H1 (cell line): Measurements from ENCODE around the gene ATCAY. TPM values are rescaled to one million over a fixed set of nuclear protein-coding genes. Genes with fewer than 3 reads are reported as not detected.

Source experiments
- CTCF ChIA-PET: fragments of 300-600 bp; sonication (Branson Sonifier 250); formaldehyde crosslinking; loops from one replicate; lab custom pipeline; 2021; ENCODE audit not compliant: partially characterized antibody; lab: Charles Lee
- POLR2A ChIA-PET: fragments of 300-600 bp; sonication (Branson Sonifier 250); formaldehyde crosslinking; loops from one replicate; lab custom pipeline; 2021; ENCODE audit warnings: inconsistent platforms; ENCODE audit not compliant: partially characterized antibody; lab: Charles Lee
- DNase-seq, 2 experiments: peaks; one replicate each; pipeline versions ENCODE4 v3.0.0 to v3.0.0-alpha.2; 2010 to 2022; ENCODE audit warnings: low spot score in 2 of 2, low read depth in 1 of 2, mixed read lengths in 1 of 2
- FAIRE-seq: peaks from 2 replicates; lab custom pipeline; 2011; peaks lifted over from hg19 to GRCh38; lab: Jason Lieb, UNC
- H2AFZ ChIP-seq: 2 replicates; pipeline ENCODE4 v1.8.1; 2012; ENCODE audit warnings: low read length, inconsistent platforms
- H2AK5ac ChIP-seq: 2 replicates; pipeline ENCODE4 v1.6.1; 2013; ENCODE audit warnings: low read depth, low read length
- H2BK120ac ChIP-seq: replicated peaks from 2 replicates; pipeline ENCODE3; 2013; ENCODE audit warnings: low read depth, low read length, inconsistent platforms
- H2BK12ac ChIP-seq: 2 replicates; pipeline ENCODE4 v1.6.1; 2013; ENCODE audit warnings: low read depth, low read length
- H2BK15ac ChIP-seq: 2 replicates; pipeline ENCODE4 v1.6.1; 2013; ENCODE audit warnings: low read length
- H2BK20ac ChIP-seq: 2 replicates; pipeline ENCODE4 v1.6.1; 2013; ENCODE audit warnings: low read length
- H2BK5ac ChIP-seq: 2 replicates; pipeline ENCODE4 v1.6.1; 2013; ENCODE audit warnings: low read depth, low read length
- H3K14ac ChIP-seq: 2 replicates; pipeline ENCODE4 v1.6.1; 2013; ENCODE audit warnings: inconsistent platforms; ENCODE audit not compliant: insufficient read length
- H3K18ac ChIP-seq: 2 replicates; pipeline ENCODE4 v1.6.1; 2013; ENCODE audit warnings: low read length; ENCODE audit errors: extremely low read depth
- H3K23ac ChIP-seq: 2 replicates; pipeline ENCODE4 v1.6.1; 2013; ENCODE audit warnings: inconsistent platforms; ENCODE audit not compliant: insufficient read length
- H3K23me2 ChIP-seq: 2 replicates; pipeline ENCODE4 v1.6.1; 2013; ENCODE audit warnings: low read depth, low read length
- H3K27ac ChIP-seq: 2 replicates; pipeline ENCODE4 v1.6.1; 2011; ENCODE audit warnings: low read depth, low read length, inconsistent platforms
- H3K27me3 ChIP-seq, 4 experiments: replicated peaks in 1 of 4; 1 replicate in 1 of 4; 2 replicates in 3 of 4; pipeline versions ENCODE4 v1.6.1 to v1.8.1; 2011 to 2013; ENCODE audit warnings: low read length in 3 of 4, mild to moderate bottlenecking in 3 of 4, inconsistent platforms in 2 of 4, mixed read lengths in 2 of 4, moderate library complexity in 1 of 4; ENCODE audit not compliant: control insufficient read depth in 3 of 4, insufficient read depth in 3 of 4; ENCODE audit errors: extremely low read depth in 1 of 4
- H3K36me3 ChIP-seq, 4 experiments: 2 replicates each; pipeline versions ENCODE4 v1.6.1 to v1.8.1; 2011 to 2013; ENCODE audit warnings: mild to moderate bottlenecking in 4 of 4, low read length in 3 of 4, moderate library complexity in 2 of 4, control low read depth in 1 of 4, inconsistent platforms in 1 of 4; ENCODE audit not compliant: insufficient read depth in 4 of 4, control insufficient read depth in 2 of 4
- H3K4ac ChIP-seq: replicated peaks from 2 replicates; pipeline ENCODE3; 2013; ENCODE audit warnings: low read length, low read depth, mixed read lengths, inconsistent platforms; ENCODE audit not compliant: insufficient read length
- H3K4me1 ChIP-seq, 4 experiments: replicated peaks in 1 of 4; 1 replicate in 1 of 4; 2 replicates in 3 of 4; pipeline versions ENCODE4 v1.6.1 to v1.8.1; 2011 to 2013; ENCODE audit warnings: low read length in 3 of 4, inconsistent platforms in 2 of 4, mixed read lengths in 1 of 4; ENCODE audit not compliant: insufficient read depth in 4 of 4, control insufficient read depth in 3 of 4
- H3K4me2 ChIP-seq, 2 experiments: 2 replicates each; pipeline versions ENCODE4 v1.6.1 to v1.8.1; 2011 to 2013; ENCODE audit warnings: low read depth in 2 of 2, low read length in 2 of 2, control low read depth in 1 of 2, inconsistent platforms in 1 of 2, mild to moderate bottlenecking in 1 of 2; ENCODE audit not compliant: insufficient read depth in 1 of 2
- H3K4me3 ChIP-seq, 4 experiments: fragments of 200-600, 300-600 bp in 1 of 4; sonication (generic), shearing (Covaris generic), sonication (Bioruptor Twin) in 1 of 4; 2 replicates each; pipeline versions ENCODE4 v1.5.1 to v1.8.1; 2011 to 2016; ENCODE audit warnings: low read length in 4 of 4, low read depth in 3 of 4, control low read depth in 2 of 4, inconsistent platforms in 2 of 4, mild to moderate bottlenecking in 2 of 4, mixed read lengths in 1 of 4, moderate library complexity in 1 of 4; ENCODE audit not compliant: insufficient read depth in 2 of 4; ENCODE audit errors: extremely low read depth in 1 of 4
- H3K56ac ChIP-seq: replicated peaks from 2 replicates; pipeline ENCODE3; 2013; ENCODE audit warnings: low read depth, mild to moderate bottlenecking, mixed read lengths, low read length, inconsistent platforms; ENCODE audit not compliant: insufficient read length
- H3K79me1 ChIP-seq: 2 replicates; pipeline ENCODE4 v1.6.1; 2013; ENCODE audit warnings: low read depth, low read length, control low read depth
- H3K79me2 ChIP-seq, 2 experiments: 2 replicates each; pipeline versions ENCODE4 v1.6.1 to v1.8.1; 2012 to 2013; ENCODE audit warnings: low read length in 2 of 2, mild to moderate bottlenecking in 2 of 2, inconsistent platforms in 1 of 2; ENCODE audit not compliant: insufficient read depth in 2 of 2, control insufficient read depth in 1 of 2
- H3K9ac ChIP-seq, 4 experiments: replicated peaks in 1 of 4; 1 replicate in 1 of 4; 2 replicates in 3 of 4; pipeline versions ENCODE4 v1.6.1 to v1.8.1; 2011 to 2013; ENCODE audit warnings: low read depth in 3 of 4, low read length in 3 of 4, control low read depth in 2 of 4, mild to moderate bottlenecking in 2 of 4, moderate library complexity in 2 of 4, inconsistent platforms in 1 of 4; ENCODE audit errors: extremely low read depth in 1 of 4
- H3K9me3 ChIP-seq, 2 experiments: 2 replicates each; pipeline versions ENCODE4 v1.6.1 to v1.8.1; 2012 to 2013; ENCODE audit warnings: mild to moderate bottlenecking in 2 of 2, moderate library complexity in 2 of 2, control low read depth in 1 of 2, inconsistent platforms in 1 of 2, low read depth in 1 of 2, low read length in 1 of 2, mixed read lengths in 1 of 2; ENCODE audit not compliant: insufficient read depth in 2 of 2
- H4K20me1 ChIP-seq, 2 experiments: replicated peaks in 1 of 2; 2 replicates each; pipeline versions ENCODE3 to v1.8.1; 2011 to 2013; ENCODE audit warnings: inconsistent platforms in 2 of 2, low read length in 2 of 2, mild to moderate bottlenecking in 1 of 2; ENCODE audit not compliant: insufficient read depth in 2 of 2, control insufficient read depth in 1 of 2
- H4K5ac ChIP-seq: 2 replicates; pipeline ENCODE4 v1.6.1; 2013; ENCODE audit warnings: low read length, low read depth, mixed read lengths, inconsistent platforms; ENCODE audit not compliant: insufficient read length
- H4K8ac ChIP-seq: 2 replicates; pipeline ENCODE4 v1.8.0; 2013; ENCODE audit warnings: mild to moderate bottlenecking, moderate library complexity, low read length, inconsistent platforms; ENCODE audit not compliant: insufficient read depth; ENCODE audit errors: extremely low read depth
- H4K91ac ChIP-seq: replicated peaks from 2 replicates; pipeline ENCODE3; 2013; ENCODE audit warnings: low read length, mixed read lengths, inconsistent platforms; ENCODE audit not compliant: insufficient read length
- ATF2 ChIP-seq: IDR thresholded peaks from 2 replicates; pipeline ENCODE4 v1.6.1; 2012; ENCODE audit warnings: low read length, inconsistent platforms
- BRCA1 ChIP-seq: IDR thresholded peaks from 2 replicates; pipeline ENCODE4 v1.6.1; 2012; ENCODE audit warnings: low read depth, low read length, improper control_type of control experiment
- EZH2 ChIP-seq: fragments of 200-600 bp; sonication (generic); IDR thresholded peaks from 2 replicates; pipeline ENCODE4 v1.7.1; 2012; ENCODE audit warnings: low read depth, mild to moderate bottlenecking, moderate library complexity, low read length, inconsistent platforms; ENCODE audit not compliant: severe bottlenecking
- GABPA ChIP-seq: IDR thresholded peaks from 2 replicates; pipeline ENCODE4 v1.6.1; 2011; ENCODE audit warnings: mild to moderate bottlenecking, low read length, moderate library complexity, borderline replicate concordance; ENCODE audit not compliant: insufficient read depth
- PHF8 ChIP-seq: fragments of 200-600 bp; sonication (generic); conservative IDR thresholded peaks from 2 replicates; pipeline ENCODE4 v1.7.1; 2012; ENCODE audit warnings: low read depth, mild to moderate bottlenecking, inconsistent platforms, low read length, moderate library complexity
- POLR2AphosphoS5 ChIP-seq: IDR thresholded peaks from 2 replicates; pipeline ENCODE4 v1.6.1; 2011; ENCODE audit warnings: low read depth, low read length
- RXRA ChIP-seq: IDR thresholded peaks from 2 replicates; pipeline ENCODE4 v1.6.1; 2011; ENCODE audit warnings: low read depth, mild to moderate bottlenecking, low read length, moderate library complexity; ENCODE audit not compliant: insufficient read depth
- SIN3A ChIP-seq, 2 experiments: IDR thresholded peaks in 1 of 2; conservative IDR thresholded peaks in 1 of 2; 2 replicates each; pipeline ENCODE4 v1.6.1; 2011 to 2012; ENCODE audit warnings: low read length in 2 of 2, improper control_type of control experiment in 1 of 2, low read depth in 1 of 2, mild to moderate bottlenecking in 1 of 2
- SIRT6 ChIP-seq: IDR thresholded peaks from one replicate; pipeline ENCODE4 v1.7.1; 2012; ENCODE audit warnings: low read length, inconsistent platforms
- TCF12 ChIP-seq: IDR thresholded peaks from 2 replicates; pipeline ENCODE4 v1.6.1; 2011; ENCODE audit warnings: low read depth, mild to moderate bottlenecking, low read length
- USF2 ChIP-seq: IDR thresholded peaks from 2 replicates; pipeline ENCODE4 v1.6.1; 2011; ENCODE audit warnings: low read length, improper control_type of control experiment
- WGBS, 2 experiments: shearing (Covaris generic) in 1 of 2; methylation state at CpG; one replicate each; pipeline versions ENCODE4 v1.1.6 to v1.1.7; 2013 to 2015; ENCODE audit warnings: low lambda C conversion rate in 2 of 2, mixed read lengths in 2 of 2, inconsistent platforms in 1 of 2, low coverage in 1 of 2, missing lambda C conversion rate in 1 of 2; ENCODE audit not compliant: insufficient replicate concordance in 2 of 2, insufficient coverage in 1 of 2, insufficient read length in 1 of 2; ENCODE audit errors: extremely low coverage in 1 of 2, missing lambda C conversion rate in 1 of 2; 5-methylcytosine and 5-hydroxymethylcytosine counted together
- polyA plus RNA-seq, 7 experiments: library from polyadenylated mRNA; depleted of rRNA in 3 of 7; stranded (reverse) in 5 of 7; unstranded in 2 of 7; fragments of >200 nt in 5 of 7; fragments of 200-250 nt in 2 of 7; gene quantifications; 1 replicate in 5 of 7; 2 replicates in 1 of 7; 4 replicates in 1 of 7; pipeline versions ENCODE4 v1.2.1 to v1.2.3, GENCODE V29; 2011 to 2013; ENCODE audit warnings: missing spikeins in 2 of 7, mixed read lengths in 2 of 7
- total RNA-seq: library from RNA; stranded (reverse); fragmentation: NEBNext Ultra II Directional; extraction: Animal tissue kit (Norgen Biotek cat#: 25700); gene quantifications from 2 replicates; pipeline ENCODE4 v1.2.1, GENCODE V29; 2021

Gene ATCAY
- total and polyA plus RNA-seq, 2 of the 8 experiments (the other 6 are each of a cell fraction or from before 2014, with no cell fraction given): 24.4 to 33.8 TPM

- H3K23ac ChIP-seq: no peak overlapping the region
- H3K79me1 ChIP-seq: no peaks in the 10 kb centered on the region
- WGBS, 2 experiments: 93% methylated on average over 9 of the region's 9 CpGs; no CpG with 5 or more reads in 1 of the 2 experiments
- no peak overlapping the region for H2BK5ac ChIP-seq
- H3K4me1 ChIP-seq: no peaks in the 10 kb centered on the region
- H4K8ac ChIP-seq: no peak overlapping the region
- POLR2A ChIA-PET: interaction anchor here (0.8 kb wide), 1 partner anchor 98 kb away, joined by 3 read pairs; the partner anchor contains the start of gene NMRK2
- H2BK12ac ChIP-seq: no peak overlapping the region
- peaks cover 2% of the 10 kb centered on the region; the same call in 1 of the 2 replicates for H3K23me2 ChIP-seq
- no peak overlapping the region for H3K4ac ChIP-seq
- no peak overlapping the region for H3K27ac ChIP-seq
- no peak overlapping the region for H4K5ac ChIP-seq
- H3K18ac ChIP-seq: no peak overlapping the region
- H4K91ac ChIP-seq: no peak overlapping the region
- peaks cover 6 to 11% of the 10 kb centered on the region in 2 experiments for H3K9me3 ChIP-seq
- H3K9ac ChIP-seq: no peak overlapping the region
- no peak overlapping the region for H3K14ac ChIP-seq
- no peak overlapping the region for H2AK5ac ChIP-seq
- no peak overlapping the region for H2BK20ac ChIP-seq
- no peaks in the 10 kb centered on the region for H3K36me3 ChIP-seq
- no peak overlapping the region for H3K56ac ChIP-seq
- no peak overlapping the region for H3K4me3 ChIP-seq
- CTCF ChIA-PET: interaction anchor here (2.1 kb wide), 1 partner anchor 17 kb away, joined by 8 read pairs; no protein-coding TSS in a partner anchor
- H4K20me1 ChIP-seq: peaks cover 0 to 3% of the 10 kb centered on the region in 2 experiments
- H2BK15ac ChIP-seq: no peak overlapping the region
- no peak overlapping the region for H2AFZ ChIP-seq
- no peak overlapping the region for H2BK120ac ChIP-seq
- H3K79me2 ChIP-seq: no peaks in the 10 kb centered on the region
- no peak for FAIRE-seq
- H3K4me2 ChIP-seq: no peak overlapping the region
- no peak for DNase-seq
- H3K27me3 ChIP-seq: no peaks in the 10 kb centered on the region
- TF ChIP-seq EZH2 (no peak), USF2 (no peak), RXRA (no peak), GABPA (no peak), POLR2AphosphoS5 (no peak), SIN3A (conservative IDR thresholded peaks at IDR 0.05 in 1 of 2, IDR thresholded peaks at IDR 0.05 in 1 of 2; ENCODE audit: low read depth in 1 of 2, low read length in 2 of 2) (no peak), BRCA1 (no peak), SIRT6 (no peak), PHF8 (no peak), ATF2 (no peak), TCF12 (no peak)
Measured at GRCh38 chr19:3835055-3835435, 45.4 kb upstream of the ATCAY start.
